SKM-1 (cell line): Measurements from ENCODE around the gene KRTAP5-7.
"Not testable (repeated sequence)": the region's sequence is repeated elsewhere in the genome, so short reads cannot be mapped to it uniquely, and the experiment has no call there.

ENCODE experiments used
- DNase-seq: peaks from one replicate; lab custom pipeline; 2025; ENCODE audit not compliant: unreplicated experiment; lab: John Stamatoyannopoulos, UW

KRTAP5-7 gene

DNA sequence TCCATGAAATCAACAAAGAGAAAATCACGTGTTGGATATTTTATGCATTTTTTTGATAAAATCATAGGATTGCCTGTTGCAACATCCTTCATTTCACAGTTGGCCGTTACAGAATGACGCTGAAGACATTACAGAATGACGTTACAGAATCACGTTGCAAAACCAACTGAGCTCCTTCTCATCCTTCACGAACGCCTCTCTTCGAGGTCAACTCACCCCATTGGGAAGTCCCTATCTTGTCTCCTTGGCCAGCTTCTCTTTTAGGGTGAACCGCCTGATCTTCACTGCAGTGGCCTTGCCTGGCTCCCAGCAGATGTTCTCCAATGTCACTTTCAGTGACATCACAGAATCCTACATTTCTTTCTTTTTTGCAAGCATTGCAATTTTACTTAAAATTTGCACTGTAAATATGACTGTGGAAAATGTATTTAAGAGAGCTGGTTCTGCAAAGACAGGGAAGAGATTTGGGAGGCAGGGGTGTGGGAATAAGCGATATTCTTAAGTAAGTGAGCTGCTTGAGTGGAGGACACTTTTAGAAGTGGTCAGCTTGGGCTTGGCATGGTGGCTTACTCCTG, 5.1 kb downstream of the KRTAP5-7 start:
- DNase-seq: no peak

DNA sequence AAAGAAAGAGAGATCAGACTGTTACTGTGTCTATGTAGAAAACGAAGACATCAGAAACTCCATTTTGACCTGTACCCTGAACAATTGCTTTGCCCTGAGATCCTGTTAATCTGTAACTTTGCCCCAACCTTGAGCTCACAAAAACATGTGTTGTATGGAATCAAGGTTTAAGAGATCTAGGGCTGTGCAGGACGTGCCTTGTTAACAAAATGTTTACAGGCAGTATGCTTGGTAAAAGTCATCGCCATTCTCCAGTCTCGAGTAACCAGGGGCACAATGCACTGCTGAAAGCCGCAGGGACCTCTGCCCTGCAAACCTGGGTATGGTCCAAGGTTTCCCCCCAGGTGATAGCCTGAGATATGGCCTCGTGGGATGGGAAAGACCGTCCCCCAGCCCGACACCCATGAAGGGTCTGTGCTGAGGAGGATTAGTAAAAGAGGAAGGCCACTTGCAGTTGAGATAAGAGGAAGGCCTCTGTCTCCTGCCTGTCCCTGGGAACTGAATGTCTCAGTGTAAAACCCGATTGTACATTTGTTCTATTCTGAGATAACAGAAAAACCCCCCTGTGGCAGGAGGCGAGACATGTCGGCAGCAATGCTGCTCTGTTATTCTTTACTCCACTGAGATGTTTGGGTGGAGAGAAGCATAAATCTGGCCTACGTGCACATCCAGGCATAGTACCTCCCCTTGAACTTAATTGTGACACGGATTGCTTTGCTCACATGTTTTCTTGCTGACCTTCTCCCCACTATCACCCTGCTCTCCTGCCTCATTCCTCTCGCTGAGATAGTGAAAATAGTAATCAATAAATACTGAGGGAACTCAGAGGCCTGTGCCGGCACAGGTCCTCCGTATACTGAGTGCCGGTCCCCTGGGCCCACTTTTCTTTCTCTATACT, 7.9 kb downstream of the KRTAP5-7 start:
- DNase-seq: not testable (repeated sequence)

- DNase-seq: no peak
Observed at GRCh38 chr11:71535825-71536224, 8.8 kb downstream of the KRTAP5-7 start.

DNA sequence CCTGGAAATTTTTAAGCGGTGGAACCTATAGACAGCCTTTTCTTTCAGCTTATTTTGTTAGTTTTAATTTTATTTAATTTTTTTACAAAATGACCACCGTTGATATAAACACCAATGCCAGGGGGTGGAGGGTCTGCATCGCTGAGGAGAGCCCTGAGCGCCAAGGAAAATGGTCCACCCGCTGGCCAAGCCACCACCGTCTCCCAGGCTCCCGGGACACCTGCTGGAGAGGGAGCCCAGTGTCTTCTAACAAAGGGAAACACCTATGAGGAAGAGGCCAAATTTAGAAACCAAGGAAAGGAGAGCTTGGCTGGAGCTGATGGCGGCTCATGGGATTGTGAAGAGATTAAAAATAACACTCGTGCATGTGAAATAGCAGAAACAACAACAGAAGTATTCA, 10.5 kb downstream of the KRTAP5-7 start:
- DNase-seq: no peak

DNA sequence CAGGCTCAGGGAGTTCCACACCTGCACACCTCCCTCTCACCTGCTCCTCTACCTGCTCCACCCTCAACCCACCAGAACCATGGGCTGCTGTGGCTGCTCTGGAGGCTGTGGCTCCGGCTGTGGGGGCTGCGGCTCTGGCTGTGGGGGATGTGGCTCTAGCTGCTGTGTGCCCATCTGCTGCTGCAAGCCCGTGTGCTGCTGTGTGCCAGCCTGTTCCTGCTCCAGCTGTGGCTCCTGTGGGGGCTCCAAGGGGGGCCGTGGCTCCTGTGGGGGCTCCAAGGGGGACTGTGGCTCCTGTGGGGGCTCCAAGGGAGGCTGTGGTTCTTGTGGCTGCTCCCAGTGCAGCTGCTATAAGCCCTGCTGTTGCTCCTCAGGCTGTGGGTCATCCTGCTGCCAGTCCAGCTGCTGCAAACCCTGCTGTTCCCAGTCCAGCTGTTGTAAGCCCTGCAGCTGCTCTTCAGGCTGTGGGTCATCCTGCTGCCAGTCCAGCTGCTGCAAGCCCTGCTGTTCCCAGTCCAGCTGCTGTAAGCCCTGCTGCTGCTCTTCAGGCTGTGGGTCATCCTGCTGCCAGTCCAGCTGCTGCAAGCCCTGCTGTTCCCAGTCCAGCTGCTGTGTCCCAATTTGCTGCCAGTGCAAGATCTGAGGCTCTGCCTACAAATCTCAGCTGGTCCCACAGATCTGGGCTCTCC, 11.1 kb downstream of the KRTAP5-7 start, which contains the start of gene KRTAP5-8:
Gene KRTAP5-8 (plus strand): TSS at position 49 of the 689 bp plus-strand sequence. CDS start 31 bp downstream, at position 80.
- DNase-seq: not testable (repeated sequence)

DNA sequence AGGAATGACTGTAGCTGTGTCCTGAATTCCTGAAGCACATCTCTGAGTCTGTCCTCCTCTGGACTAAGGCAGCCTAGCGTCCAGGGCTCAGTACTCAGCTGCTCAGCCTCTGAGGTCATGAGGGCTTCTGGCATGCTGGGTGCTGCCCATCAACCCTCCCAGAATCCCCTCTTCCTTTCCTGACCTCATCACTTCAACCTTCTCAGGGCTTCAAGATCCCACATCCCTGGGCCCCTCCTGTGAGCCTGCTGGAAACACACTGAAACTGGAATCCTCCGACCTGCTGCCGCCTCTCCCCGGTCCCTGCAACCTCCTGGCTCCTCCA, 11.6 kb downstream of the KRTAP5-7 start:
- DNase-seq: no peak

GRCh38 chr11:71539017-71539416, 11.9 kb downstream of the KRTAP5-7 start:
- DNase-seq: no peak

DNA sequence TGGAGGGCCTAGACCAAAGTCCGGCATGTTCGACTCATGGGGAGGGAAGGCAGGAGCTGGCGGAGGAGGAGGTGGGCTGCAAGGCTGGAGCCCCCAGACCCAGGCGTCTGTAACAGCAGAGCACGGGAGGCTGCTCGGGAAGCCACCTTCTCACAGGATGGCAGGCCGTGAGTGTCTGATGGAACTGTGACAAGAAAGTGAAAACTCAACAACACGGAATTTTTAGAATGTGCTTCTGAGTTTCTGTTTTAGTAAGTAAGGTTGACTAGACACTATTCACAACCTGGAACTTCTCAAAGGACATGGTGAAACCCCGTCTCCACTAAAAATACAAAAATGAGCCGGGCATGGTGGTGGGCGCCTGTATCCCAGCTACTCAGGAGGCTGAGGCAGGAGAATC, 12.9 kb downstream of the KRTAP5-7 start:
- DNase-seq: not testable (repeated sequence)

DNA sequence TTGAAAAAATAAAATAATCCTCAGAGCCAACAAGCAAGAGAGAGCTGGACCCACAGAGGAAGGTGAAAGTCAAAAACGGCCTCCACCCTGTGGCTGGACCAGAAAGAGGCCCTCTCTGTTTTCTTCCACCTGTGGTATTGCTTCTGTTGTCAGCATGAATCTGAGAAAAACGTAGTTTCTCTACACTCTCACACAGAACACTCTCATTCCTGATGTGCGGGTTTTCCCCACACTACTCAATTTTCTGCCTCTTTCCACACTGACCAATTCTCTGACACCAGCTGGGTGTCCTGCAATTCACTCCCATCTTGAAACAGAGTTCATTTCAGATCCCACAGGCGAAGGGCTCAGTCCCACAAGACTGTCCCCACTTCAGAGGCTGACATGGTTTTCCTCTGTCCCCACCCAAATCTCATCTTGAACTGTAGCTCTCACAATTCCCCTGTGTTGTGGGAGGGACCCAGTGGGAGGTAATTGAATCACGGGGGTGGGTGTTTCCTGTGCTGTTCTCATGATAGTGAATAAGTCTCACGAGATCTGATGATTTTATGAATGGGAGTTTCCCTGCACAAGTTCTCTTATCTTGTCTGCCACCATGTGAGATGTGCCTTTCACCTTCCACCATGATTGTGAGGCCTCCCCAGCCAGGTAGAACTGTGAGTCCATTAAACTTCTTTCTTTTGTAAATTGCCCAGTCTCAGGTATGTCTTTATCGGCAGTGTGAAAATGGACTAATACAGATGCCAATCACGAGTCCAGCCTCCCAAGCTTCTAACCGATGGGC, 13.6 kb downstream of the KRTAP5-7 start:
- not testable (repeated sequence) for DNase-seq

- DNase-seq: no peak
Observed at GRCh38 chr11:71542382-71542781, 15.3 kb downstream of the KRTAP5-7 start.

GRCh38 chr11:71542879-71543777, 16.1 kb downstream of the KRTAP5-7 start:
- no peak for DNase-seq

- DNase-seq: no peak
Observed at GRCh38 chr11:71543866-71544265, 16.8 kb downstream of the KRTAP5-7 start.

GRCh38 chr11:71544525-71545214, 17.6 kb downstream of the KRTAP5-7 start:
- no peak for DNase-seq

DNA sequence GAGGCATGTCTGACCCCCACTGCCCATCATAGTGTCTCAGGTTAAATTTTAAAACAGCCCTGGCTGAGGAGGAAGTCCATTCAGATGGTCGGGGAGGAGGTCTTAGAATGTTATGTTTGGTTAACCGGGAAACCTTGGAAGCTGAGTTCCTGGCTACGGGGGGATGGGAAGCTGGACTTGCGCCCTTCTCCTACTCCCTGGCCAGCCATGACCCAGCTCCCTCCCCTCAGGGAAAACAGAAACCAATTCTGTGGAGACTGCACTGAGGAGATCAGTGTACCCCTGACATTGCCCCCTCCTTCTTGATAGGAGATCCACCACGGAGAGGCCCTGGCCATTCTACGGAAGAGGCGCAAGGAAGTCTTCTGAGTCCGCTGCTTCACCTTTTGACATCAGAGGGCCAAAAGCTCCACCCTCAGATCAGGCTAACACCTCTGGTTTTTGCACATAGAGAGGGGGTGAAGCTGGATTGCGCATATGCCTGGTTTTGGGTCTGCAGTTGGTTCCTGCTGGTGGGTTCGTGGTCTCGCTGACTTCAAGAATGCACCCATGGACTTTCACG, 18.4 kb downstream of the KRTAP5-7 start:
- no peak for DNase-seq

DNA sequence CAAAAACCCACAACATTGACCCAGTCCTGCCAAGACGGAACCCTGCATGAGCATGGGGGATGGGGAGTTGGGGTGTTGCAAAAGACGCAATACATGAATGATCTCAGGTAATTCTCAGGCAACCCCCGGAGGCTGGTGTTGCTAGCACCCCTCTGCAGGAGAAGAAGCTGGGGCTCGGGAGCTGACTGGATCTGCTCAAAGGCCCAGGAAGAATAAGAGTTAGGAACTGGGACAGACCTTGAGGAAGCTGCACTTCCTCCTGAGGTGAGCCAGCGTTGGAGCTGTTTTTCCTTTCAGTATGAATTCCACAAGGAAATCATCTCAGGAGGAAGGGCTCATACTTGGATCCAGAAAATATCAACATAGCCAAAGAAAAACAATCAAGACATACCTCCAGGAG, 21.1 kb downstream of the KRTAP5-7 start, which contains the start of gene KRTAP5-9:
Gene KRTAP5-9 (plus strand): TSS at position 301 of the 400 bp plus-strand sequence. CDS start 238 bp downstream, outside the sequence.
- DNase-seq: no peak

GRCh38 chr11:71548716-71549151, 21.7 kb downstream of the KRTAP5-7 start:
- DNase-seq: no peak

GRCh38 chr11:71551711-71552110, 24.6 kb downstream of the KRTAP5-7 start:
- DNase-seq: no peak

- DNase-seq: no peak
Observed at GRCh38 chr11:71554996-71555395, 27.9 kb downstream of the KRTAP5-7 start.

DNA sequence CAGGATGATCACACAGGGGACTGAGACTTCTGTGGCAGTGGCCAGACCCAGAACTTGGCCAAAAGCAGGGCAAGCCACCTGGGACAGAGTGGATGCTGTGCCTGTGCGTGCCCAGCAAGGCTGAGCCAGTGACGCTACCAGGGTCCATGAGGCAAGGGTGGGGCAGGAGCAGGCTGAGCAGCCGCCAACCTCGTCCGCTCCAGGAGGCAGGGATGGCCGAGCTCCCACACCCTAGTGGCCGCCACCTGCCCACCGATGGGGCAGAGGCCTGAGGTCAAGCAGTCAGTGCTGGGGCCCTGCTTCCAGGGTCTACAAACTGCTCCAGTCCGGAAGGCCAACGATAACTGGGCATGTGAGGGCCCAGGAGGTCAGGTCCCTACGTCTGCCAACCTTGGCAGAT, 28.4 kb downstream of the KRTAP5-7 start:
- DNase-seq: no peak
